MG63 (cell line): ENCODE results near the gene EIF3I. TPM values are rescaled to one million over a fixed set of nuclear protein-coding genes. Genes with fewer than 3 reads are reported as not detected.

Experiments used
- DNase-seq: peaks from one replicate; pipeline ENCODE4 v3.0.0-alpha.2; 2020
- H3K27me3 ChIP-seq: fragments of 250-450 bp; sonication (Bioruptor Pico); 2 replicates; pipeline ENCODE4 v1.5.1; 2020; ENCODE audit warnings: mild to moderate bottlenecking, moderate library complexity
- H3K36me3 ChIP-seq: fragments of 250-450 bp; sonication (Bioruptor Pico); 2 replicates; pipeline ENCODE4 v1.5.1; 2020; ENCODE audit warnings: mild to moderate bottlenecking, moderate library complexity
- H3K4me3 ChIP-seq: fragments of 250-450 bp; sonication (Bioruptor Pico); 2 replicates; pipeline ENCODE4 v1.5.1; 2020; ENCODE audit warnings: mild to moderate bottlenecking, moderate library complexity
- H3K9me3 ChIP-seq: fragments of 250-450 bp; sonication (Bioruptor Pico); 2 replicates; pipeline ENCODE4 v1.5.1; 2020; ENCODE audit warnings: mild to moderate bottlenecking, moderate library complexity
- total RNA-seq: library from RNA; depleted of rRNA; stranded (reverse); fragments of >200 nt; shearing (Covaris generic); gene quantifications from 2 replicates; pipeline ENCODE4 v1.2.3, GENCODE V29; 2014; ENCODE audit warnings: low replicate concordance; rRNA removed

The EIF3I gene
- 515 and 870 TPM in 2 replicates for total RNA-seq

GRCh38 chr1:32221980-32222755 is at the start of gene EIF3I, which contains the start of gene TMEM234:
EIF3I (plus strand) TSS chr1:32222407; CDS start chr1:32222442, 35 bp downstream.
TMEM234 (minus strand) TSS chr1:32222353; CDS start chr1:32222322, 31 bp downstream.
- peak within 1 kb of the TSS; percentile 98 for H3K4me3 ChIP-seq
- H3K9me3 ChIP-seq = no peaks in the 10 kb centered on the region
- DNase-seq = peak; percentile 91
- H3K36me3 ChIP-seq = peaks cover 57% of the 10 kb centered on the region
- H3K27me3 ChIP-seq = no peaks in the 10 kb centered on the region

DNA sequence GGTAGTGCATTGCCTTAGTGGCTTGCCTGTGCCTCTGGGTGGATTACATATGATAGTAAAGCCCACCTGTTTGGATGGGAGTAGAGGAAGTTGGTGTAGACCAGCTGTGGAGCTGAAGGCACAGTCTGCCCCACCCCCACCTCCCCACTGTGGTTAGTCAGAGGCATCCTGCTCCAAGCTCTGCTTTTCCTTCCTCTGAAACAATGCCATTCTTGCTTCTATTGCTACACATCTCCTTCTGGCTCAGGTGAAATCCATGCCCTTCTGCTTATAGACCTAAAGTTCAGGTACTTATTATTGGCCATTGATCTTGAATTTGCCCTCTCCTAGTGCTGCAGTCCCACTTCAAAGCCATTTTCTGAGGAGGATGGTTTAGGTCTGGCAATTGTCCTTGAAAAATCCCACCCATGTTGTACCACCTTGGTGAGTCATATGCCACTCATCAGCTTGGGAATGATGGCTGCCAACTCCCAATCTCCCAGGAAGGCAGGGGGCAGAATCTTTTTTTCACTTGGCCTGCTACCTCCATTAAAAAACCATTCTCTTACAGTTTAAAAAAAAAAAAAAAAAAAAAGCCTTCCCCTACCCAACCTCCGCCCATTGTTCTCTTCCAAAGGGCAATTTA is 49.5 kb upstream of the EIF3I start:
- DNase-seq = no peak
- Histone ChIP-seq H3K4me3 (no peak overlapping the region), H3K27me3 (no peaks in the 10 kb centered on the region), H3K9me3 (no peaks in the 10 kb centered on the region), H3K36me3 (peaks cover 47% of the 10 kb centered on the region)

GRCh38 chr1:32178380-32179192 is 43.6 kb upstream of the EIF3I start:
- Histone ChIP-seq H3K4me3 (peak overlapping the region; percentile 97), H3K36me3 (peaks cover 43% of the 10 kb centered on the region), H3K27me3 (no peaks in the 10 kb centered on the region), H3K9me3 (no peaks in the 10 kb centered on the region)
- DNase-seq = no peak

- H3K9me3 ChIP-seq = no peaks in the 10 kb centered on the region
- H3K36me3 ChIP-seq = peaks cover 43% of the 10 kb centered on the region
- no peak for DNase-seq
- no peaks in the 10 kb centered on the region for H3K27me3 ChIP-seq
- H3K4me3 ChIP-seq = peak overlapping the region; percentile 97
Observed at GRCh38 chr1:32179193-32179442, 43.1 kb upstream of the EIF3I start.

GRCh38 chr1:32179443-32180185 is 42.6 kb upstream of the EIF3I start, which contains the start of gene TXLNA:
TXLNA (plus strand) TSS chr1:32179675; CDS start chr1:32180346, 671 bp downstream.
- Histone ChIP-seq H3K4me3 (peak within 1 kb of the TSS; percentile 97), H3K27me3 (no peaks in the 10 kb centered on the region), H3K36me3 (peaks cover 43% of the 10 kb centered on the region), H3K9me3 (no peaks in the 10 kb centered on the region)
- peak; percentile 96 for DNase-seq

DNA sequence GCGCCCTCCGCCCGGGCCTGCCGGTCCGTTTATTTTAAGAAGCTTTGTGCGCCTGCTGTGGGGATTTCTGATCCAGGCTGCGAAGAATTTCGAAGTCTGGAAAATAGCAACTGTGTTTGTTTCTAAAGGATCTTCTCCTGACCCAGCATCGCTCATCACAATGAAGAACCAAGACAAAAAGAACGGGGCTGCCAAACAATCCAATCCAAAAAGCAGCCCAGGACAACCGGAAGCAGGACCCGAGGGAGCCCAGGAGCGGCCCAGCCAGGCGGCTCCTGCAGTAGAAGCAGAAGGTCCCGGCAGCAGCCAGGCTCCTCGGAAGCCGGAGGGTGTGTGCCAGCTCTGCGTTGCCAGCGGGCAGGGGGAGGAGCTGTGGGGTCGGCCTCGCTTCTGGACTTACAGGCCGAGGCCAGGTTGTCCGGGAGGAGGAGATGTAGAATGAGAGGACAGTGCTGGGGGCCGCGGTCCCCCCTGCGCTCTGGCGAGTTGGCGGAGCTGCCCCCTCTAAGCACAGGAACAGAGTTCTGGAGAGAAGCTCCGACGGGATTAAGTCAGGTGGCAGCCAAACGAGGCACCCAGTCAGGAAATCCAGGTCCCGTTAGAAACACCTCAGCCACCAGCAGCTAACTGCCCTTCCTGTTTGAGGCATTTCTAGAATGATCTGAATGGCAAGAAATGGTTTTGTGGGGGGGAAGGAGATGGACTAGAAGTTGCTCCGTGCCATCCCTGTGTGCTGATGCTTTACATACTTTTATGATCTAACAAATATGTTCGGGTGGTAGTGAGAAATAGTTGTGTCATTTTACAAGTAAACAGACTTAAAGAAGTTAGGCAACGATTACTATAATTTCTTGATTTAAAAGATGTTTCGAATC is 41.8 kb upstream of the EIF3I start:
- DNase-seq = peak; percentile 64
- Histone ChIP-seq H3K9me3 (no peaks in the 10 kb centered on the region), H3K36me3 (peaks cover 47% of the 10 kb centered on the region), H3K27me3 (no peaks in the 10 kb centered on the region), H3K4me3 (peak overlapping the region; percentile 97)

DNA sequence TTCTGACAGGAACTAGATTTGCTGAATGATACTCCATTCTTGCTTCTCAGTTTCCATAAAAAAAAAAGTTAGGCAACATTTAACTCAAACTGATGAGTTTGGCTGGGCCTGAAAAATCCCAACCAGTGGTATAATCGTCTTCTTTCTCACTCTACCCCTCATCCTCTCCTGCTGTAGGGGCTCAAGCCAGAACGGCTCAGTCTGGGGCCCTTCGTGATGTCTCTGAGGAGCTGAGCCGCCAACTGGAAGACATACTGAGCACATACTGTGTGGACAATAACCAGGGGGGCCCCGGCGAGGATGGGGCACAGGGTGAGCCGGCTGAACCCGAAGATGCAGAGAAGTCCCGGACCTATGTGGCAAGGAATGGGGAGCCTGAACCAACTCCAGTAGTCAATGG is 41.1 kb upstream of the EIF3I start:
- H3K36me3 ChIP-seq = peaks cover 51% of the 10 kb centered on the region

DNA sequence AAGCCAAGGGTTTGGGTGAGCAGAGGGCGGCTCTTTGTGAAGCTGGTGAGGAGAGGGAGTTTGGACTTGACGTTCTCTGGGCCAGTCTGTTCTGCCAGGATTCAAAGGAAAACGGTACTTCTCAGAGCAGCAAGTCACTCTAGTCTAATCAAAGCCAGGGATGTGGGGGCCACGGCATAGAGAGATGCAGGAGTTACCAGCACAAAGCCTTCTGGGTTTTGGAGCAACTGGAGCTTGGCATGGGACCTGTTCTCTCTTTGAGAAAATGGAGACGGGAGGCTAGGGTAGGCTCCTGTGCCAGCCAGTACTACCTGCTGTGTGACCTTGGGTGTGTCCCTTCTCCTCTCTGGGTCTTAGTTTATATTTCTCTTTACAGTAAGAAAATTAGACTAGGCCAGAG is 40.6 kb upstream of the EIF3I start:
- no peak for DNase-seq
- peaks cover 56% of the 10 kb centered on the region for H3K36me3 ChIP-seq
- no peaks in the 10 kb centered on the region for H3K9me3 ChIP-seq
- no peaks in the 10 kb centered on the region for H3K27me3 ChIP-seq
- peak overlapping the region; percentile 97; the same call in 1 of the 2 replicates for H3K4me3 ChIP-seq

More for the DNA sequence above, 41.1 kb upstream of the EIF3I start:
- Histone ChIP-seq H3K4me3 (peak overlapping the region; percentile 97), H3K27me3 (no peaks in the 10 kb centered on the region), H3K9me3 (no peaks in the 10 kb centered on the region)
- DNase-seq = no peak

DNA sequence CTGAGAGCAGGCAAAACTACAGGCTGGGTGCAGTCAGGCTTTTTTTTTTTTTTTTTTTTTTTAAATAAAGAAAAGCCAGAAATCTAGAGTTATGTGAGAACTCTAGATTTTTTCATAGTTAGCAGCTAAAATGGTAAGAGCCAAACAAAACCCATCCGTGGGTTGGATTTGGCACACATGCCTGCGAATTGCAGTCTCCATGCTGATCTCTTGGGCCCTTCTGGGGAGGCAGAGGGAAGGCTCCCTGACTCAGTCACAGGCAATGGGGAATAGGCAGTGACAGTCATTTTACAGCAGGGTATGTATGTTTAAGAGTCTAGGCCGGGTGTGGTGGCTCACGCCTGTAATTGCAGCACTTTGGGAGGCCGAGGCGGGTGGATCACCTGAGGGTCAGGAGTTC is 40.1 kb upstream of the EIF3I start:
- Histone ChIP-seq H3K27me3 (no peaks in the 10 kb centered on the region), H3K4me3 (no peak overlapping the region), H3K9me3 (no peaks in the 10 kb centered on the region), H3K36me3 (peaks cover 61% of the 10 kb centered on the region)
- DNase-seq = no peak

- Histone ChIP-seq H3K4me3 (no peak overlapping the region), H3K36me3 (peaks cover 87% of the 10 kb centered on the region), H3K9me3 (no peaks in the 10 kb centered on the region), H3K27me3 (no peaks in the 10 kb centered on the region)
- DNase-seq = no peak
Observed at GRCh38 chr1:32184650-32185049, 37.6 kb upstream of the EIF3I start.

GRCh38 chr1:32186077-32186476 is 36.1 kb upstream of the EIF3I start:
- H3K27me3 ChIP-seq = no peaks in the 10 kb centered on the region
- no peaks in the 10 kb centered on the region for H3K9me3 ChIP-seq
- no peak for DNase-seq
- no peak overlapping the region for H3K4me3 ChIP-seq
- peaks cover 90% of the 10 kb centered on the region for H3K36me3 ChIP-seq

DNA sequence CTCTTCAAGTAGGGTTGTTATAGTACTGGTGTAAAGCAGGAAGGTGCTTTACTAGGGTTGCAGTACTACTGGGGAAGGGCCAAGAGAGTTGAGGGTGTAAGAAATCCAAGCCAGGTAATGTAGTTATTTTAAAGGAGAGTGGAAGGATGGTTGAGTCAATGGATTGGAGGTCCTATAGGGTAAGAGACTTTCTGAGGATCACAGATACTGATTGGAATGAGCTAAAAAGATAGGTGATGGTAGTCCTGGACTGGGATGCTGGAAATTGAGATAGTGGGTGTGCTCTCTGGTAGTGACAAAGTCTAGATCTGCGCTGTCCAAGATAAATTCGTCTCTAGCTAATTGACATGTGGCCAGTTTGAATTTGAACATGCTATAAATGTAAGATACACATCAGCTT is 35.7 kb upstream of the EIF3I start:
- Histone ChIP-seq H3K4me3 (no peak overlapping the region), H3K27me3 (no peaks in the 10 kb centered on the region), H3K36me3 (peaks cover 90% of the 10 kb centered on the region), H3K9me3 (no peaks in the 10 kb centered on the region)
- no peak for DNase-seq

DNA sequence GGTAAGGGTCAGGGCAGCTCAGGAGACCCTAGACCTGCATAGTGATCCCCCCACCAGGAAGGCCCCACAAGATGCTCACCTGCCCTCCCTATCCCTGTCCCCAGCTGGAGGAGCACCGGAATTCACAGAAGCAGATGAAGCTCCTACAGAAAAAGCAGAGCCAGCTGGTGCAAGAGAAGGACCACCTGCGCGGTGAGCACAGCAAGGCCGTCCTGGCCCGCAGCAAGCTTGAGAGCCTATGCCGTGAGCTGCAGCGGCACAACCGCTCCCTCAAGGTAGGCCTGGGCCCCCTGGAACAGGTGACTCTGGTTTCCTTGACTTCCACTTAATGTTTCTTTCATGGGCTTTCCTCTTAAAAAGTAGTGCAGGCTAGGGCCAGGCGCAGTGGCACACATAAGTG is 34.4 kb upstream of the EIF3I start:
- no peak for DNase-seq
- Histone ChIP-seq H3K27me3 (no peaks in the 10 kb centered on the region), H3K4me3 (no peak overlapping the region), H3K36me3 (peaks cover 91% of the 10 kb centered on the region), H3K9me3 (no peaks in the 10 kb centered on the region)

DNA sequence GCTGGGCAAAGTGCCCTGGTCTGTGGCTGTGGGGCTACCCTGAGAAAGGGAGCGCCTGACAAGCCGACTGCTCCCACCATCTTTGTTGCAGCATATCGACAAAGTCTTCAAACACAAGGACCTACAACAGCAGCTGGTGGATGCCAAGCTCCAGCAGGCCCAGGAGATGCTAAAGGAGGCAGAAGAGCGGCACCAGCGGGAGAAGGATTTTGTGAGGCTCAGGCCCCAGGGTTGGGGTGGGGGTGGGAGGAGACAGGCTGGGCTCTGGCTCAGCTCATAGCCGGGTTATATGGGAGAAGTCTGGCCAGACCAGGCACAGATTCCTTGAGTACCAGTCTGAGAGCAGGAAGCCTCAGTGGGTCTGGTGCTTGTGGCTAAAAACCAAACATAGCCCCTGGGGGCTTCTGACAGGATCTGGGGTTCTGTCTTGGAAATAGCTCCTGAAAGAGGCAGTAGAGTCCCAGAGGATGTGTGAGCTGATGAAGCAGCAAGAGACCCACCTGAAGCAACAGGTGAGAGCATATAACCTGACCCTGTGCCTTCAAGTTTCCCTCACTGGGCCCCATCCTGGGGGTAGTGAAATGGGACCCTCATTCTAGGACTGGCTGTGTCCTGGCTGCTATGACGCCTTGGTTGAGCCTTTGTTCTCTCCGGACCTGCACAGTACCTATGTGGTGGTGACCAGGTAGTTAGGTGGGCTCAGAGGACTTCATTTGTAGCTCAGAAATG is 29.8 kb upstream of the EIF3I start:
- no peaks in the 10 kb centered on the region for H3K27me3 ChIP-seq
- DNase-seq = no peak
- H3K36me3 ChIP-seq = peaks cover 95% of the 10 kb centered on the region
- H3K4me3 ChIP-seq = no peak overlapping the region
- no peaks in the 10 kb centered on the region for H3K9me3 ChIP-seq

GRCh38 chr1:32194984-32195383 is 27.2 kb upstream of the EIF3I start:
- H3K9me3 ChIP-seq = no peaks in the 10 kb centered on the region
- H3K36me3 ChIP-seq = peaks cover 77% of the 10 kb centered on the region
- H3K4me3 ChIP-seq = no peak overlapping the region
- DNase-seq = no peak
- H3K27me3 ChIP-seq = no peaks in the 10 kb centered on the region
